ENCODE data around the gene EFEMP1.

EFEMP1 gene

DNA sequence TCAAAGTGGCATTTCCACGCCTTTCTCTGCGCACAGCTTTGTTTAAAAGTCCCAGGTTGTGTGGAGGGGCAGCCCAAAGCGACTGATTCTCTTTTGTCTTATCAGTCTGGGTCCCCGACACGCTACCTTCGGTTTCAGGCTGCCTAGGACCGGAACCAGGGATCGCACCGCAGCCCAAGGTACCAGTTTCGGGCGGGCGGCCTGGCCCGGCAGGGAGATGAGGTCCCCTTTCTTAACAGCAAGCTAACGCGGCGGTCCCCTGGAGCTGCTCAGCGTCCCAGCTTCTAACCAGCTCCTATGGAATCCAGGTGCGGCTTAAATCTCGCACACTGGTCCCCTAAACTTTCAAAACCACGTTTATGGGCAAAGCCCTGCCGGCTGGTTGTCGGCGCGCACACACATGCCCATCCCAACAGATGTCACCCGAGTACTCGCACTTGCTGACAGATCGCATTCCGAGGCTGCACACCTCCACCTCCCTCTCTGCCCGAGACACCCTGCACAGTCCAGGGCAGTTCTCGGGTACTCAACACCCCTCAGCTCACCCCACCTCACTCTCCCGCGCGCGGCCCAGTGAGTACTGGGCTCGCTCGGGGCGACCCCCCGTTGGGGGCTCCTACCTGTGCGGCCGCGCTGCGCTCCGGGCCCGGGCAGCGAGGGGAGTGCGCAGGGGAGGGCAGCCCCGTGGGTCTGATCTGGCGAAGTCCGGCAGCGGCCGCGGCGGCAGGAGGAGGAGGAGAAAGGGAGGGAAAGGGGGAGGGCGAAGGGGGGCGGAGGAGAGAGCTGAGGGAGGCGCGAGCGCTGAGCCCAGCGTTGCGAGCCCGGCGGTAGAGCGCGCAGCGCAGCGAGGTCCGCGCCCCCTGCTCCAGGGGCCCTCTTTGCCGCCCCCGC is at the start of gene EFEMP1:
Gene EFEMP1, minus strand, starts transcription at position 692 of the 891 bp plus-strand sequence. CDS start 1,342 bp downstream, outside the sequence.
- peak; percentile 30 for DNase-seq

- no peak for DNase-seq
Observed at GRCh38 chr2:55970500-55970899, 46.9 kb upstream of the EFEMP1 start.

GRCh38 chr2:55968941-55969340 is 45.4 kb upstream of the EFEMP1 start:
- no peak for DNase-seq

DNA sequence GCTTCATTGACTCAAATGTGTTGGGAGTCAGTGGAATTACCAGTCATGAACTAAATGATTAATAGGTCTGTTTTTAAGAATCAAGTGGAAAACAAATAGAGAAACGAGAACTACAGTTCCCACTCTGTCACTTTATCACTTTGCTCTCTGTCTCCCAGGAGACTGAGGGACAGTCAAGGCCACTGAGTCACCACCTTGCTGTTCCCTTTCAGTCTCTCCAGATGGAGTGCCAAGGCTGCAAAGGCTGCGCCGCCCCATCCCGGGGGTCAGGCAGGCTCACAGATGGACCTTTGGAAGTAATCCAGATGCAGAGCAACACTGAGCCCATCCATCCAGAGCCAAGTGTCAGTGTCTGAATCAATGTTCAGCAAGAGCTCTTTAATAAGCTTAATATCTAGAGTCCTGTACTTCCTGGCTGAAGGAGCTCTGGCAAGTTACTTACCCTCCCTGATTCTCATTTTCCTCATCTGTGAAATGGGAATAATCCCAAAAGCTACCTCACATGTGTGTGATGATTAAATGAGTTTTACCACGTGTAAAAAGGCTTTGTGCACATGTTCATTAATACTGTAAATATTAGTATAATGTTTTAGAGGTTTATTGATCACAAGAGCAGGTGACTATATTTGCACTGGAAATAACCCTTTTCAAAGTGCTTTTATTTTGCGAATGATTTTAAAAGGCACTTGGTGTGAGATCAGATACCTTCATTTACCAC is 43.0 kb upstream of the EFEMP1 start:
- no peak for DNase-seq

DNA sequence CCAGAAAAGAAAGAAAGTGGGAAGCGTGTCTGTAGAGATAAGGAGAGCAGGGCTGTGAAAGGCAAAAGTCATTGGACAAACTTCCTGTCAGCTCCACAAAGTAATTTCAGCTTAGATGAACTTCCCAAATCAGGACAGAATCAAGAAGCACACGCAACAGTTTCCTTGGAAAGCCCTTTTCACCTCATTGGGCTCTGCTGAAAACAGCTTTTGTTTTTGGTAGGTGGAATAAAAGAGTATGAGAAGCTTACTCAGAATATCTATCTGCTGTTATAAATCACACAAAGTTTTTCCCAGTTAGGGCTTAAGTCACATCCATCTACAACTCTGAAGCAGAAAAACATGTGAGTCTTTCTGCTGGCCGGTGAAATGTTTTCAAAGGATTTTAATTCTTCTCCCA is 42.4 kb upstream of the EFEMP1 start:
- no peak for DNase-seq

DNA sequence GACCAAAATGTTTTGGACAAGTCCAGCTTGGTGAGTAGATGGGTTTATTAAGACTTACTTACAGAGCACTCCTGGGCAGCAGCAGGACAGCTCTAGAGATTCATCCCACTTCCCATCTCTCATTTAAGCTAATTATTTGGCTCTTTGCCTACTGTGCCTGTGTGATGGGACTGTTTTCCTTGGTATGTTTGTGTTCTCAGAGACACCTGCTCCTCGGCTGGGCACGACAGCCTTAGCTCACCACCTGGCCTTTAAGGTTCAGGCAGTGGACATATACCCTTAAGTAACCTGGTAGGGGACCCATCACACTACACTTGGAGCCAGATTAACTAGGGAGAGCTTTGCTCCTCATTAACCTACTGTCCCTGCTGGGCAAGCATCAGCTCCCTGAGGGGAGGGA is 41.7 kb upstream of the EFEMP1 start:
- no peak for DNase-seq

DNA sequence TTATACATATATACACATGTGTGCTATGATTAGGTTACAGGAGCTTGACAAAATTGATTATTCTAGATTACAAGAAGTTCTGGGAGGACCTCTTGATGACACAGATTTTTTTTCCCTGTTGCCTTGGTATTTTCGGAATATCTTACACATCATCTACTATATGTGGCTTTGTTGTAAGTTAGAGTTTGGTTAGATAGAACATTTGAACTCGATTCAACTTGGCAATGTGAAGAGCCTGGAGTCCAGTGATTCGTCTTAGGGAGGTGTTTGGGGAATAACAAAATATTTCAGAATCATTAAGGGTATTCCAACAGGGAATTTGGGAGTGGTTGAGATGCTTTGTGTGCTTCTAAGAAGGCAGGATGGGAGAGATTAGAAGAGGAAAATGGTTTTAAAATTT is 39.3 kb upstream of the EFEMP1 start:
- no peak for DNase-seq

DNA sequence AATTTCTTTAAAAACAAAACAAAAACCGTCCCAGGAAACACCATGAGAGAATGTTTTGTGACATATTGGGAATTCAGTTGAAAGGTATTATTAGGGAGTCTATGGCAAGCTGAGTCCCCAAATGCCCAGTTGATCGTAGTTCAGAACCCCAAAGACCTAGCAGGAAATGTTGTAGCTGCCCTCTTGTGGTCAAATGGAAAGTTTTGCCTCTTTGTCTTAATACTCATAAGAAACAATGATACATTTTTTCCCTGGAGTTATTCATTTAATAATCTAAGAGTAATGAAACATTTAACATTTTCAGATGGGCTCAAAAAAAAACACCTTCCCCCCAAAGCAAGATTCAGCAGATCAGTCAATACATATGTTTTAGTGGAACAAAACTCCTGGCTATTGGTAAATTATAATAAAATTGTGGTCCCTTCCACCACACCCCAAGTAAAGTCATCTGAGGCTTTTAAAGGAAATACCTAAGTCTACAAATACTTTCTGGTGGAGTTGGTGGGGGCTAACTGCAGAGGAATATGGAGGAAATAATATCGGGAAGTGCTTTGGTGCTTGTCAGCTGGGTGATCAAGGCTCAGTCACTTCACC is 37.8 kb upstream of the EFEMP1 start:
- no peak for DNase-seq

GRCh38 chr2:55958756-55959155 is 35.2 kb upstream of the EFEMP1 start:
- no peak for DNase-seq

- no peak for DNase-seq
Observed at GRCh38 chr2:55957142-55957541, 33.6 kb upstream of the EFEMP1 start.

DNA sequence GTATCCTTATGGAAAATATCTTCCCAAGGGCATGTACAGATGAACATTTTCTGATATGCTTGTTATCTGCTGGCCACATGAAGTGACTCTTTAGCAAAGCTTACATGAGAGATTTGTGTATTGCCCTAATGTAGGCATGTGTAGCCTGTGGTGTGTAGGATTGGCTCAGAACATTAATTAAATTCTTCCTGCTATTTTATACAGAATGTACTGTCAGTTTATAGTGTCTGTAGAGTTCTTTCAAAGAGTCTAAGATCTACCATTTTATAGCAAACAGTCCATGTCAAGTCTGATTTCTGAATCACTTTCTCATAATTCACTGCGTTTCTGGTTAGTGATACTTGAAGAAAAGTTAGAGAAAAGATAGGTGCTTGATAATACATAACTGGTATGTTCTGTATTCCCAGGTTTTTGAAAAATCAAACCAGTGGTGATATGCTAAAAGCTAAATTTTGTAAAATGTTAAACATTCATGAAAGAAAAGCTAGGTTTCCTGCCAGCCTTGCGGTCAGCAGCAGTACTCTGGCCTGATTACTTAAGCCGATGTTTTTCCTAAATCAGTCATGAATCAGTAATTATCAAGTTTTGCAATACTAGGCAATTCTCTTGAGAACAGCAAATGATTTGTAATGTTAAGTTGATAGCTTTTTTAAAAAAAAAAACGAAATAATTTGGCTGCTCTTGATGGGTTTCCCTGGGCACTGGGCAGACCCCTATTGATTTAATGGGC is 30.9 kb upstream of the EFEMP1 start:
- no peak for DNase-seq

DNA sequence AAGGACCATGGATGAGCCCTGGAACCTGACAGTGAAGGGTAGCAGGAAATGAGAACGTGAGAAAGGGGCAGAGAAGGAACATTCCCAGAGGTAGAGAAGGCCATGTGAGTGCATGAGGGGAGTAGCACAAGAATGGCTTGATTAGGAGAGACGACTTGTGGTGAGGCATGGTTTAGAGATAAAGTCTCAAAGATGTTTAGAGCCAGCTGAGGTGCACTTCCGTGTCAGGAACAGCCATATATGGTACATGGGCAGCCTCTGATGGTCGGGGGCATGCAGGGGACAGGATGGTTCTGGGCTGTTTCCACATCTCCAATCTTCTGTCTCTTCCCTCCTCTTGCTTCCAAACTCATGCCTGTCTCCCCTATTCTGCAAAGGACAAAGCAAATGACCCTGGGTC is 28.8 kb upstream of the EFEMP1 start:
- no peak for DNase-seq

DNA sequence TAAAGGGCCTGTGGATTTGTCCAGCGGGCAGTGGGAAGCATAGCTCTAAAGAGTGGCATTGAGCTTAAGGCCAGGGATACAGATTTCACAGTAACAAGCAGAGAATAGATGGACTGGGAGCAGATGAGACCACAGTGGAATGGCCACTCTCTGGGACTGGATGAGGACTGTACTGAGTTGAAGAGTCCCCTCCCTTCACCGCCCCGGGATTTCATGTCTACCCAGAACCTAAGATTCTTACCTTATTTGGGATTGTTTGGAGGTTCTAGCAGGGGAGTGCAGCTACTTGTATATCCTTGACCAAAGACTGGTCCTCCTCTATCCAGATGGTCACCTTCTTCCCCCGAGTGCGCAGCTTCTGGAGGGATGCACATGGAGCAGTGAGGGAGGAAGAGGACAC is 28.0 kb upstream of the EFEMP1 start:
- no peak for DNase-seq

DNA sequence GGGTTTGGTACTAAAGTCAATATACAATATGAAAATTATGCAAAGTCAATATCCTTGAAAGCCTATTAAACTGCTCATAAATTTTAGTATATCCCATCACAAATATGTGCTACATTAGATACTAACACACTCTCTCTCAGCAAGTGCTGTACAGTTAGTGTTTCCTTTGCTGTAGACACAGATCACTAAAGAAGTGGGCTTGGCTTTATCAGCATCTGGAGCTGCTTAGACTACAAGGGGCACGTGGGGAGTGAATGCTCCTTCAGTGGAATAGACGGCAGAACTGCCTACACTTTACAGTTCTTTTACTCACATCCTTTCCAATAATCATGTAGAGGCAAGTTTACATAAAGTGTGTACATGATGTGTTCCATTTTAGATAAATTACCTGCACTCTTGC is 26.0 kb upstream of the EFEMP1 start:
- DNase-seq = no peak

DNA sequence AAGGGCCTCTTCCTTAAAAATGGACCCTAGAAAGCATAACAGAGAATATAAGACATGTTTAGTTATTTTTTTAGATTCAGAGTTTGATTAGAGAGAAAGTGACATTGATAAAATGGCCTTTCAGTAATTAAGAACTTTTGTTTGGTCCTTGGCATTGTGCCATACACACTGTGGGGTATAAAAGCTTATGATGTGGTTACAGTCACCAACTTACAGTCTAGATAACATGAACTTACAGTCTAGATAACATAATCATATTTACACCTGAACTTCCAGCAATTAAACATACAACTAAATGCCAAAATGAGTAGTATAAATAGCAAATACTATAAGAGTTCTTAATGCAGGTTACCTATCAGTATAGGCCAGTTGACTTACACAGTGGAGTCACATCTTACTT is 25.6 kb upstream of the EFEMP1 start:
- no peak for DNase-seq

- DNase-seq = no peak
Observed at GRCh38 chr2:55948176-55948923, 24.8 kb upstream of the EFEMP1 start.

GRCh38 chr2:55947752-55948151 is 24.2 kb upstream of the EFEMP1 start:
- DNase-seq = no peak

GRCh38 chr2:55946793-55947192 is 23.2 kb upstream of the EFEMP1 start:
- DNase-seq = no peak

- DNase-seq = no peak
Observed at GRCh38 chr2:55943466-55943865, 19.9 kb upstream of the EFEMP1 start.

DNA sequence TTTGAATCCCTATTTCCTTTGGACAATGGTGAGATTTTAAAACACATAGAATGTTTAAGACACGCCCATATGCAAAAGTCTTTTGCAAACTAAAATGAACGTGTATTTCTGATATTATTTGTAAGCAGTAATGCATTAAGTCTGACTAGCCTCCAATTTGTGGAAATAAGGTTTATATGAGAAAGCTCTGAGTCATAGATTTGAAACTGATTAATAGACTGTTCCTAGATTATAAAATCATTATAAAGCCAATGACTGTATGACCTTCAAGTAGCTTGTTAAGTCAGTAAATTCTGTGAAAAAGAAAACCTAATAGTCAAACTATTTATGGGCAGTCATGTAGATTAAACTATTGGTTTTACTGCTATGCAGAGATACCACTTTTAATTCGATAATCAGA is 12.8 kb upstream of the EFEMP1 start:
- no peak for DNase-seq

GRCh38 chr2:55934337-55934736 is 10.8 kb upstream of the EFEMP1 start:
- DNase-seq = no peak

DNA sequence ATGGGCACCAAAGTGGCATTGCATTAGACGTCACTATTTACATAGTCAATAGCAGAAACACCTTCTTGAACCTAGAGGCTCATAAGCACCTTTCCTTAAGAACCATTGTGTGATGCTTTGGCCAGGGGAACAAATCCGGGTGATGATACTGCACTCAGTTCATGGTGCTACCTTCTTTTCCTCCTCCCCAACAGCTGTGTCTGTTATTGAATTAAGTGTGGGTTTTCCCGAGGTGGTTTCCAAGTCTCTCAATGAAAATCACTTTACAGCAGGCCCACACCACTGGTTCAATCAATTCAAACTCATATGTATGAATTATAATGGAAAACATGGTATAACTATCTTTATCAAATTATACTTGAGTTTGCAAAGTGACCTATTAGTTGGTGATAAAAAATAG is 9.3 kb upstream of the EFEMP1 start:
- DNase-seq = no peak

DNA sequence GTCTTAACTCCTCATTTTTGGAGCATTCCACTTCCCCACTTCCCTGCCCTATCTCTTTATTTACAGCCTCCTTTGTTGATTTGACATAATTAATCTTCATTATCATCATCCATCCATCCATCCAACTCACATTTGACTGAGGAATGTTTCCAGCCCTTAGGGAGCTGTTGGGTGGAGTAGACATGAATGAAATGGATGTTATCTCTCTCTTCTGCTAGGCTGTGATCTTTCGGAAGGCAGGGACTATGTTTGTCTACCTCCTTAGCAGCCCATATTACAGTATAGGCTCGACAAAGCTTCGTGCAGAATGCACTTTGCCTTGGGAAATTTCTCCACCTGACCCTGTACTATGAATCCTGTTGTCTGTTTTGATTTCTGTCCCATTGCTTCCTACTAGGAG is 7.7 kb upstream of the EFEMP1 start:
- DNase-seq = no peak

Data from NCI-H2227 treated with DMSO at 0.1 percent for 48 hours (cell line).